Neuron (in vitro differentiated cells): ENCODE measurements around the gene MTCH1.
A peak's percentile ranks its signal among the peaks of the same experiment; 100 is the strongest.

ENCODE experiments used
- H2AFZ ChIP-seq: one replicate; pipeline ENCODE4 v1.6.1; 2013; ENCODE audit warnings: low read depth, mild to moderate bottlenecking, inconsistent platforms, low read length, moderate library complexity
- H3K27me3 ChIP-seq: one replicate; pipeline ENCODE4 v1.6.1; 2013; ENCODE audit warnings: low read length; ENCODE audit not compliant: insufficient read depth
- H3K36me3 ChIP-seq: one replicate; pipeline ENCODE4 v1.6.1; 2013; ENCODE audit warnings: low read length; ENCODE audit not compliant: insufficient read depth
- H3K4me1 ChIP-seq: one replicate; pipeline ENCODE4 v1.6.1; 2013; ENCODE audit warnings: low read length; ENCODE audit not compliant: insufficient read depth
- H3K4me3 ChIP-seq: 2 replicates; pipeline ENCODE4 v1.5.1; 2013; ENCODE audit warnings: mild to moderate bottlenecking, low read length, moderate library complexity
- H3K9me3 ChIP-seq: one replicate; pipeline ENCODE4 v1.6.1; 2013; ENCODE audit warnings: low read length

The MTCH1 gene

DNA sequence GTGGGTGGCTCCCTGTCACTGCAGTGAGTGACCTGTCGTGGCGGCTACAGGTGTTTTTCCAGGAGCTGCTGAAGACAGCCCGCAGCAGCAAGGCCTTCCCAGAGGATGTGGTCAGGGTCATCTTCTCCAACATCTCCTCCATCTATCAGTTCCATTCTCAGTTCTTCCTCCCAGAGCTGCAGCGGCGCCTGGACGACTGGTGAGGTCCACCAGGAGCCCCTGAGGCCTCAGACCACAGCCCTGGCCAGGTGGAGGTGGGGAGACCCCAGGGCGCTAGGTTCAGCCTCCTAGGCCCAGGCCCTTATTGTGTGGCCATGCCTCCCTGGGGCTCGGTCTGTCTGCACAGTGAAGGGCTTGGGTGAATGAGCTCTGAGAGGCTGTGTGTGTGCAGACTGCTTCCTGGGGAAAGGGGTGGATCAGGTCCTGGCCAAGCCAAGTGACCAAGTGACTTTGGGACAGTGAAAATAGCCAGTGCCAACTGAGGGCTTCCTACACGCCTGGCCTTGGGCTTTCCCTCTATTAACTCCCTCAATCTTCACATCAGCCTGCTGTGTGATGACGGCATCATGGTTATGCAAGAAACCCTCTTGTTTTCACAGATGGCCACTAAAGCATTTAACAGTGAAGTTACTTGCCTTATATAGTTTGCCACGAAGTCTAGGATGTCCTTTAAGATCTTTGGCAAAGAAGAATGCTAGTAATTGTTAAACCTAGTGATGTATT lies 25.8 kb upstream of the MTCH1 start:
- peaks cover 14% of the 10 kb centered on the region for H3K27me3 ChIP-seq
- H2AFZ ChIP-seq = no peak overlapping the region
- no peaks in the 10 kb centered on the region for H3K36me3 ChIP-seq
- H3K4me3 ChIP-seq = no peak overlapping the region
- no peaks in the 10 kb centered on the region for H3K9me3 ChIP-seq
- peaks cover under 1% of the 10 kb centered on the region for H3K4me1 ChIP-seq

DNA sequence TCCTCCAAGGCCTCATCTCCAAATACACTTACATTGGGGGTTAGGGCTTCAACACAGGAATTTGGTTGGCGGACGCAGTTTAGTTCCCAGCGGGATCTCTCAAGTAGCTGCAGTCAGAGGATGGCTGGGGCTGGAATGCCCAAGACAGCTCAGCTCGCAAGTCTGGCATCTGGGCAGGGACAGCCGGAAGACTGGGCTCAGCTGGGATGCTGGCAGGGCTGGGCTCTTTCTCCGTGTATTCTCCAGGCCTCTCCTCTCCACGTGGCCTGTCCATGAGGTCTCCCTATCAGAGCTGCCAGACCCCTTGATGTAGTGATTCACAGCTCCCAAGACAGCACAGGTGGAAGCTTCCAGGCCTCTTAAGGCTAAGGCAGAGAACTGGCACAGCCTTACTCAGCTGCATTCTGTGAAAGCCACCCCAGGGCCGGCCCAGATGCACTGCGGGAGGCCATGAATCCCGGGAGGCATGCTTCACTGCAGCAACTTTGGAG lies 24.5 kb upstream of the MTCH1 start:
- no peaks in the 10 kb centered on the region for H3K4me1 ChIP-seq
- H3K9me3 ChIP-seq = no peaks in the 10 kb centered on the region
- no peak overlapping the region for H3K4me3 ChIP-seq
- H2AFZ ChIP-seq = no peak overlapping the region
- H3K27me3 ChIP-seq = peaks cover 14% of the 10 kb centered on the region
- H3K36me3 ChIP-seq = no peaks in the 10 kb centered on the region

DNA sequence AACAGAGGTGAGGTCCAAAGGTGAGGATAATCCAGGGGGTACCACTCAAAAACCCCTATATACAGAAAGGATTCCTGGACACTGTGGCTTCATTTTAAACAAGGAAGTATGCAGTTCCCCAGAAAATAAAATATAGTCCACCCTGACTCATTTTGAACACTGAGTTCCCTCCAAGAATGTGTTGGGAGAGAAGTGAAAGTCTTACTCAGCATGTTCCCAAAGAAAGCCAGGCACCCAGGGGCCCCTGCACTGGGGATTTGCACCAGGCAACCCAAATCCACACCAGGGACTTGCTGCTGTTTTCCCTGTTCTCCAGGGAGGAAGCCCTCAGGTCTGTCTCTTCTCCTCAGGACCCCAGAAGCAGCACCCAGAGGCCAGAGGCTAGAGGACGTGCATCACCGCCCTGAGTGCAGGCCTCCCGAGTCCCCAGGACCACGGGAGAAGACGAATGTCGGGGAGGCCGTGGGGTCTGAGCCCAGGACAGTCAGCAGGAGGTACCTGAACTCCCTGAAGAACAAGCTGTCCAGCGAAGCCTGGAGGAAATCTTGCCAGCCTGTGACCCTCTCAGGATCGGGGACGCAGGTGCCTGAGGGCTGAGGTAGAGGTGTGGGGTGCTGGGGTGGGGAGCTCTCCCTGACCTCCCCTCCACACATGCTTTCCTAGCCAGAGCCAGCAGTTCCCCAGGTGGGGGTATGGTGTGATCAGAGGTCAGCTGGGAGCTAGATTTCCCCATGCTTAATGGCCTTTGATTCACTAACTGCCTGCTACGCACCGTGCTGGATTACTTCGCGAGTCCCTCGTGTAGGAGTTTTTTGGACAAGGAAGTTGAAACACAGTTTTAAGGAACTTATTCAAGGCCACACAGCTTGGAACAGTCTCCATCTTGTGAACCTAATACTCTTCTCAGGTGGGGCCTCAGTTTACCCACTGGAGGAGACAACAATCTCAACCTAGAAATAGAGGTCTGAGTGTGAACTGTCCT lies 22.8 kb upstream of the MTCH1 start:
- Histone ChIP-seq H3K9me3 (no peaks in the 10 kb centered on the region), H3K27me3 (peaks cover 14% of the 10 kb centered on the region), H3K4me3 (no peak overlapping the region), H3K4me1 (no peaks in the 10 kb centered on the region), H2AFZ (no peak overlapping the region), H3K36me3 (no peaks in the 10 kb centered on the region)

DNA sequence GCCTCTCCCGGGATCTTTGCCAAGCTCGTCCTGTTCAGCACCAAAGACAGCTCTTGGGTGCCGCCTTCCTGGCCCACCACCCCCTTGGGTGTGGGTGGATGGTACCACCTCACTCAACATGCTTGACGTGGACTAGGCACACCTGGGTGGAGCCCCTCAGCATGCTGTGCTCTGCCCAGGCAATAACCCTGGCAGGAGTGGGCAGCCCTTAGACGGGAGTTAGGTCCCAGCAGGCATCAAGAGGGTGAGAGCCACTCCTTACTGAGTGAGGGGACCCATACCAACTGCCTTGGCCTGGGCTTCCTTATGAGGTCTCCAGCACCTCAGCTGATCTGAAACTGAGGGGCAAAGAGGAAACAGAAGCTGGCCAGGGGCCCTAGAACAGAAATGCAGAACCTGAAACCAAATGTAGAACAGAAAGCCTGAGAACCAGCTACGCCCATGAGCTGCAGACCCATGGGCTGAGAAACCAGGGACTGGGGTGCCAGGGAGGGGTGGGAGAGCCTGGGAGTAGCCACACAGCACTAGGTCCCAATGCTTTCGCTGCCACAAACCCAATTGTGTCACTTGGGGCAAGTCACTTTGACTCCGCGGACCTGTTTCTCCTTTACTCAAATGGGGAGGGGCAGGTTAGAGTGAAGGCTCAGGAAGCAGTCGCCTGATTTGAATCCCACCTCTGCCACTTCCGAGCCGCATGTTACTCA lies 21.5 kb upstream of the MTCH1 start:
- peaks cover 14% of the 10 kb centered on the region for H3K27me3 ChIP-seq
- H3K4me3 ChIP-seq = no peak overlapping the region
- peaks cover 2% of the 10 kb centered on the region for H3K9me3 ChIP-seq
- H2AFZ ChIP-seq = no peak overlapping the region
- no peaks in the 10 kb centered on the region for H3K4me1 ChIP-seq
- H3K36me3 ChIP-seq = no peaks in the 10 kb centered on the region

GRCh38 chr6:37006793-37007339 lies 20.9 kb upstream of the MTCH1 start:
- Histone ChIP-seq H3K4me1 (no peaks in the 10 kb centered on the region), H2AFZ (no peak overlapping the region), H3K9me3 (peaks cover 2% of the 10 kb centered on the region), H3K36me3 (no peaks in the 10 kb centered on the region), H3K4me3 (no peak overlapping the region), H3K27me3 (peaks cover 12% of the 10 kb centered on the region)

- peaks cover 6% of the 10 kb centered on the region for H3K27me3 ChIP-seq
- no peak overlapping the region for H2AFZ ChIP-seq
- H3K4me3 ChIP-seq = no peak overlapping the region
- peaks cover 2% of the 10 kb centered on the region for H3K9me3 ChIP-seq
- no peaks in the 10 kb centered on the region for H3K36me3 ChIP-seq
- no peaks in the 10 kb centered on the region for H3K4me1 ChIP-seq
Measured at GRCh38 chr6:37005827-37006567, 20.0 kb upstream of the MTCH1 start.

DNA sequence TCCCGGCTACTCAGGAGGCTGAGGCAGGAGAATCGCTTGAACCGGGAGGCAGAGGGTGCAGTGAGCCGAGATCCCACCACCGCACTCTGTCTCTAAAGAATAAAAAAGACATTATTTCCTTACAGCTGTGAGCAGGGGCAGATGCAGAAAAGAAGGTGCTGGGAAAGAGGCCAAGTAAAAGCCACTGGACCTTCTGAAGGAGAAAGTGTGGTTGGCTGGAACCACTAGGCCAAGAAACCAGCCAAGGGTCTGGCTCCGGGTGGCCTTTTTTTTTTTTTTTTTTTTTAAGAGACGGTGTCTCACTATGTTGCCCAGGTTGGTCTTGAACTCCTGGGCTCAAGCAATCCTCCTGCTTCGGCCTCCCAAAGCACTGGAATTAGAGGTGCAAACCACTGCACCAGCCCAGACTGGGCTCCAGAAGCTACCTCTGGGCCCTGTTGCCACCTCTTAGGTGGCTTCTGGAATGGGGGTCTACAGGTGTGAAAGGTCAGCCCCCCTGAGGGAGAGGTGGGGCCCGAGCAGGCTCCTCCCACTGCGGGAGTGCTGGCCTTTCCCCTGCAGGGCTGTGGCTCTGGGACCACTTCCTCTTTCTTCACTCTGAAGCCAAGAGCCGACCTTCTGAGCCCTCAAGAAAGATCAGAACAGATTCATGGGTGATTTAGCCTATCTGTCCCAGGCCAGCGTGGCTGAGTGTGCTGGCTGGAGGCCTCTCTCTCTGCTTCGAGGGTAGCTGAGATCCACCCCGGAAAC lies 19.2 kb upstream of the MTCH1 start, which contains the start of gene FGD2:
Gene FGD2 (plus strand): TSS at position 595 of the 750 bp plus-strand sequence. CDS start 163 bp downstream, outside the sequence.
- H3K4me1 ChIP-seq = no peaks in the 10 kb centered on the region
- H3K9me3 ChIP-seq = peaks cover 2% of the 10 kb centered on the region
- no peaks in the 10 kb centered on the region for H3K36me3 ChIP-seq
- H3K4me3 ChIP-seq = no peak within 1 kb of the TSS
- peaks cover 5% of the 10 kb centered on the region for H3K27me3 ChIP-seq
- no peak within 1 kb of the TSS for H2AFZ ChIP-seq

- H3K27me3 ChIP-seq = peaks cover 3% of the 10 kb centered on the region
- peaks cover 1% of the 10 kb centered on the region for H3K4me1 ChIP-seq
Measured at GRCh38 chr6:37004044-37004980, 18.3 kb upstream of the MTCH1 start.

GRCh38 chr6:36999751-37000125 lies 13.7 kb upstream of the MTCH1 start:
- H3K27me3 ChIP-seq = no peaks in the 10 kb centered on the region
- H3K4me1 ChIP-seq = peaks cover 23% of the 10 kb centered on the region
- no peak overlapping the region for H3K4me3 ChIP-seq
- peaks cover 4% of the 10 kb centered on the region for H3K9me3 ChIP-seq
- no peak overlapping the region for H2AFZ ChIP-seq
- no peaks in the 10 kb centered on the region for H3K36me3 ChIP-seq

More at GRCh38 chr6:37004044-37004980, 18.3 kb upstream of the MTCH1 start:
- no peak overlapping the region for H2AFZ ChIP-seq
- no peak overlapping the region for H3K4me3 ChIP-seq
- peaks cover 2% of the 10 kb centered on the region for H3K9me3 ChIP-seq
- no peaks in the 10 kb centered on the region for H3K36me3 ChIP-seq

DNA sequence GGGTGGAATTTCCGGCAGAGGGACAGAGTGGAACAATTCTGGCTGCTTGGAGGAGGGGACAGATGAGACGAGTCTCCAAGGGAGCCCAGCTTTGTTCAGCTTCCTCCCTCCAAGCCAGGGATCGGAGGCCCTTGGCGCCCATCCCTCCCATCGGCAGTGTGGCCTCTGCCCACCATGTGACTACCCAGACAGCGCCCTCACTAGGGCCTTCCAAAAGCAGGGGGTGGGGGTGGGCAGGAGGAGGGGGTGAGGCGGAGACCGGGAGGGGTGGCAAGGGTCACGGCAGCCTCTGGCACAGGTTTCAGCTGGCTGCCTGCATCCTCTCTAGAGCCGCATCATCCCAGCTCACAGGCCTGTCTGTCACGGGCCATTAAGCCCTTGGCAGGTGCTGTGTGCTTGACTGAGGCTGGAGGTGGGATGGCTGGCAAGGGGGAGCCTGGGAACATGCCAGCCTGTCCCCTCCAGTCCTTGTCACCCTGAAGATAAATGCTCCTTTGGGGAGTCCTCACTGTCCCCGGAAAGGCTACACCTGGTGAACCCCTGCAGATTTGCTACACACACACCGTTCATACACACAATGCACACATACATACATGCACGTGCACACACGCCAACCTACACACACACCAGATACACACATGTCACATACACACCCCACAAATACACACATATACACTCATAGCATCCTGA lies 13.2 kb upstream of the MTCH1 start:
- Histone ChIP-seq H3K36me3 (no peaks in the 10 kb centered on the region), H3K27me3 (no peaks in the 10 kb centered on the region), H3K4me3 (no peak overlapping the region), H3K9me3 (peaks cover 4% of the 10 kb centered on the region), H2AFZ (peak overlapping the region; percentile 37), H3K4me1 (peaks cover 23% of the 10 kb centered on the region)
